Measurements from ENCODE around the gene UTP14C.

DNA sequence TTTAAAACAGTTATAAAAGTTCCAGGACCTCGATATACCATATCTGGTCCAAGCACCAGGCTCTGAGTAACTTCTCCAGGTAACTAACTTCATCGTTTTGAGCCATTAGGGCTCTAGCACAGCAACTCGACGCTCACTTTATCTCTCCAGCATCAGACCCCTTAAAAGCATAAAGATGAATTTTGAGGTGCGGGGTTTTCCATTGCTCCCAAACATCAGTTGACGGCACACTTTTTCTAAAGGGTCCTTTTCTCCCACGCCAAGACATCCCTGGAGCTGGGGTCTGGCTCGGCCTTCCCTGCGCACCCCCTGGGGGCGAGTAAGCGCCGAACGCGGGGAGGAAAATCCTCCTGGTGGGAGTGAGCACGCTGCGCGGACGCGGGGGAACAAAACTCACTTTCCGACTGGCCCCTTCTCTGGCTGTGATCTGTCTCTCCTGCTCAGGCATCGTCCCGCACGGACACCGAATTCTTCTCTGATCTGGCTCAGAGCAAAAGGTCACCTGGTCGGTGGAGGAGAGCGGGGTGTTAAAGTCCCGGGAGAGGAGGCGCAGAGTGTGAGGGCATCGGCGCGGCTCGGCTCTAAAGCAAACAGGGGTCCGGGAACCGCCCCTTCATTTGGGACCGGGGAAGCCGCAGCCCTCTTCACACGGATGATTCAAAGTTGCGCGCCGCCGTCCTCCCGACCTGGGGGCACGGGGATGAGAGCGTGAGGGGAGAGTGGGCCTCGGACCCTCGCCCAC lies 13.4 kb upstream of the UTP14C start, which contains the start of gene ATP7B:
- TF ChIP-seq EZH2 (IDR thresholded peaks at IDR 0.05) (no peak), POLR2AphosphoS5 (IDR thresholded peaks at IDR 0.05; ENCODE audit: borderline replicate concordance, low read depth, low read length) (no peak), FOXP2 (optimal IDR thresholded peaks at IDR 0.05; ENCODE audit: control extremely low read depth, extremely low read length, insufficient read depth) (no peak)

Measured in SK-N-MC (cell line).